Rectal smooth muscle tissue (tissue), 1 donor: ENCODE results near the gene GRID1.
"Not testable (repeated sequence)": the region's sequence is repeated elsewhere in the genome, so short reads cannot be mapped to it uniquely, and the experiment has no call there.

Experiments
- H3K27ac ChIP-seq: one replicate; pipeline ENCODE4 v1.7.0; 2013; ENCODE audit warnings: low read depth, low read length, inconsistent platforms
- H3K27me3 ChIP-seq: one replicate; pipeline ENCODE4 v1.7.0; 2013; ENCODE audit warnings: low read length; ENCODE audit not compliant: control insufficient read depth, insufficient read depth
- H3K36me3 ChIP-seq: one replicate; pipeline ENCODE4 v1.7.0; 2013; ENCODE audit warnings: low read length; ENCODE audit not compliant: control insufficient read depth, insufficient read depth
- H3K4me1 ChIP-seq: one replicate; pipeline ENCODE4 v1.7.0; 2013; ENCODE audit warnings: low read length; ENCODE audit not compliant: control insufficient read depth, insufficient read depth
- H3K4me3 ChIP-seq: one replicate; pipeline ENCODE4 v1.7.0; 2013; ENCODE audit warnings: low read length
- H3K9ac ChIP-seq: one replicate; pipeline ENCODE4 v1.7.0; 2013; ENCODE audit warnings: low read length

The GRID1 gene

GRCh38 chr10:86102451-86102850 is 264.1 kb downstream of the GRID1 start:
- Histone ChIP-seq H3K27ac (no peak overlapping the region), H3K4me3 (no peak overlapping the region), H3K27me3 (no peaks in the 10 kb centered on the region), H3K9ac (no peak overlapping the region), H3K36me3 (no peaks in the 10 kb centered on the region), H3K4me1 (no peaks in the 10 kb centered on the region)

- H3K9ac ChIP-seq, result no peak overlapping the region
- no peaks in the 10 kb centered on the region for H3K36me3 ChIP-seq
- H3K27ac ChIP-seq, result no peak overlapping the region
- no peaks in the 10 kb centered on the region for H3K27me3 ChIP-seq
- no peaks in the 10 kb centered on the region for H3K4me1 ChIP-seq
- H3K4me3 ChIP-seq, result no peak overlapping the region
Observed at GRCh38 chr10:86102031-86102430, 264.6 kb downstream of the GRID1 start.

GRCh38 chr10:86100581-86101061 is 266.0 kb downstream of the GRID1 start:
- Histone ChIP-seq H3K4me3 (no peak overlapping the region), H3K4me1 (no peaks in the 10 kb centered on the region), H3K9ac (no peak overlapping the region), H3K27me3 (no peaks in the 10 kb centered on the region), H3K36me3 (no peaks in the 10 kb centered on the region), H3K27ac (no peak overlapping the region)

GRCh38 chr10:86099542-86100334 is 266.9 kb downstream of the GRID1 start:
- no peaks in the 10 kb centered on the region for H3K4me1 ChIP-seq
- no peak overlapping the region for H3K4me3 ChIP-seq
- no peak overlapping the region for H3K9ac ChIP-seq
- no peak overlapping the region for H3K27ac ChIP-seq
- no peaks in the 10 kb centered on the region for H3K27me3 ChIP-seq
- H3K36me3 ChIP-seq, result no peaks in the 10 kb centered on the region

- Histone ChIP-seq H3K4me1 (no peaks in the 10 kb centered on the region), H3K27ac (no peak overlapping the region), H3K9ac (no peak overlapping the region), H3K27me3 (no peaks in the 10 kb centered on the region), H3K36me3 (no peaks in the 10 kb centered on the region), H3K4me3 (no peak overlapping the region)
Observed at GRCh38 chr10:86098187-86098881, 268.3 kb downstream of the GRID1 start.

GRCh38 chr10:86095061-86095460 is 271.5 kb downstream of the GRID1 start:
- H3K27ac ChIP-seq, H3K4me3 ChIP-seq, H3K9ac ChIP-seq: not testable (repeated sequence)

GRCh38 chr10:86092311-86092710 is 274.3 kb downstream of the GRID1 start:
- not testable (repeated sequence) for H3K4me1 ChIP-seq, H3K4me3 ChIP-seq, H3K27me3 ChIP-seq, H3K36me3 ChIP-seq, H3K9ac ChIP-seq, H3K27ac ChIP-seq

More at GRCh38 chr10:86095061-86095460, 271.5 kb downstream of the GRID1 start:
- H3K36me3 ChIP-seq, H3K27me3 ChIP-seq, H3K4me1 ChIP-seq: not testable (repeated sequence)

GRCh38 chr10:86091216-86091615 is 275.4 kb downstream of the GRID1 start:
- Histone ChIP-seq H3K27ac (no peak overlapping the region), H3K4me3 (no peak overlapping the region), H3K4me1 (no peaks in the 10 kb centered on the region), H3K9ac (no peak overlapping the region), H3K27me3 (no peaks in the 10 kb centered on the region), H3K36me3 (no peaks in the 10 kb centered on the region)

- Histone ChIP-seq H3K4me3 (no peak overlapping the region), H3K4me1 (no peaks in the 10 kb centered on the region), H3K27me3 (no peaks in the 10 kb centered on the region), H3K27ac (no peak overlapping the region), H3K36me3 (no peaks in the 10 kb centered on the region), H3K9ac (no peak overlapping the region)
Observed at GRCh38 chr10:86090807-86091206, 275.8 kb downstream of the GRID1 start.

- Histone ChIP-seq H3K36me3 (no peaks in the 10 kb centered on the region), H3K27ac (no peak overlapping the region), H3K9ac (no peak overlapping the region), H3K27me3 (no peaks in the 10 kb centered on the region), H3K4me1 (no peaks in the 10 kb centered on the region), H3K4me3 (no peak overlapping the region)
Observed at GRCh38 chr10:86087716-86088115, 278.9 kb downstream of the GRID1 start.

- no peaks in the 10 kb centered on the region for H3K36me3 ChIP-seq
- H3K4me3 ChIP-seq, result no peak overlapping the region
- H3K27me3 ChIP-seq, result no peaks in the 10 kb centered on the region
- H3K4me1 ChIP-seq, result no peaks in the 10 kb centered on the region
- H3K9ac ChIP-seq, result no peak overlapping the region
- H3K27ac ChIP-seq, result no peak overlapping the region
Observed at GRCh38 chr10:86086418-86086817, 280.2 kb downstream of the GRID1 start.

GRCh38 chr10:86085686-86086085 is 280.9 kb downstream of the GRID1 start:
- Histone ChIP-seq H3K36me3 (no peaks in the 10 kb centered on the region), H3K27ac (no peak overlapping the region), H3K9ac (no peak overlapping the region), H3K4me1 (no peaks in the 10 kb centered on the region), H3K4me3 (no peak overlapping the region), H3K27me3 (no peaks in the 10 kb centered on the region)

- H3K27ac ChIP-seq, result no peak overlapping the region
- no peak overlapping the region for H3K9ac ChIP-seq
- no peak overlapping the region for H3K4me3 ChIP-seq
- H3K27me3 ChIP-seq, result no peaks in the 10 kb centered on the region
- no peaks in the 10 kb centered on the region for H3K4me1 ChIP-seq
- no peaks in the 10 kb centered on the region for H3K36me3 ChIP-seq
Observed at GRCh38 chr10:86085136-86085535, 281.5 kb downstream of the GRID1 start.
